Dendritic cell treated with granulocyte-macrophage colony-stimulating factor and Interleukin-4, amounts not matched to agents 40 ng/mL and 50 ng/mL, for 4 days (primary cell): Measurements from ENCODE around the gene TBC1D9B.

Experiments
- H3K27ac Mint-ChIP-seq: one replicate; pipeline ENCODE4 v1.8.0; 2022; ENCODE audit warnings: mild to moderate bottlenecking, mixed read lengths
- H3K27me3 Mint-ChIP-seq: one replicate; pipeline ENCODE4 v1.8.0; 2022; ENCODE audit warnings: mild to moderate bottlenecking, mixed read lengths
- H3K36me3 Mint-ChIP-seq: one replicate; pipeline ENCODE4 v1.8.0; 2022; ENCODE audit warnings: low read depth, mixed read lengths
- H3K4me1 Mint-ChIP-seq: one replicate; pipeline ENCODE4 v1.8.0; 2022; ENCODE audit warnings: low read depth, mixed read lengths
- H3K4me3 Mint-ChIP-seq: one replicate; pipeline ENCODE4 v1.8.0; 2022; ENCODE audit warnings: mild to moderate bottlenecking, moderate library complexity, mixed read lengths
- H3K9me3 Mint-ChIP-seq: one replicate; pipeline ENCODE4 v1.8.0; 2022; ENCODE audit warnings: mixed read lengths
- intact Hi-C: fragments of 100-400 bp; cut with micrococcal nuclease; formaldehyde crosslinking; loops from one replicate; pipeline ENCODE4 v1.15.0; 2022

The TBC1D9B gene

DNA sequence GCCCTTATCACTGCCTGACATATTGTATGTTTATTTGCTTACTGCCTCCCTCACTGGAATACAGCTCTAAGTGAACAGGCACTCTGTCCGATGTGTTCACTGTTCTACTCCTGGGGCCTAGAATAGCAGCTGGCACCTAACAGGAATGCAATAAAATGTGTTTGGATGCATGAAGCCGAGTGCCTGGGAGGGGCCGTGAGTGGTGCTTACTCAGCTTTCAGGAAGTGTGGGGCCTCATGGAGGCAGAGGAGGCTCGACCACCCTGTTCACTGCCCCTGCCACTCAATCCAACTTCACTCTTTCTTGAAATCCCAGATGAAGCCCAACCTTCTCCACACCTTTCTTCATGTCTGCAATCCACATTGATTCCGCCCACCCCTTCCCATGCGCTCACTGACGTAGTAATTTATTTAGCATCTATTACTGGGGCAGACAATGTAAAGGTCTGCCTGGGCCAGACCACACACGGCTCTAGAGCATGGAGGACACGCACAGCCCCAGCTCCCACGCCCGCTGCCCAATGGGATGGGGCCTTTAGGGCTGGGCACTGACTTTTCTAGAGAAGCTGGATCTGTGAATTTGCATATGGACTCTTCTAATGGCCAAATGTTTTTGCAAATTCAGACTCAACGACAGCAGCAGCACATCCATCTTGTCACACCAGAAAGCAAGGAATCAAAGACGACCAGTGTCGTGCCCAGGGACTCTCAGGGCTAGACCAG, 21.3 kb downstream of the TBC1D9B start:
- Mint-ChIP-seq H3K4me1 (no peaks in the 10 kb centered on the region), H3K36me3 (peaks cover 100% of the 10 kb centered on the region), H3K9me3 (peaks cover 39% of the 10 kb centered on the region), H3K27ac (no peak overlapping the region), H3K4me3 (no peak overlapping the region), H3K27me3 (no peaks in the 10 kb centered on the region)
- intact Hi-C loops: no loop called here

- Mint-ChIP-seq H3K9me3 (peaks cover 39% of the 10 kb centered on the region), H3K4me3 (no peak overlapping the region), H3K36me3 (peaks cover 100% of the 10 kb centered on the region), H3K4me1 (no peaks in the 10 kb centered on the region), H3K27ac (no peak overlapping the region), H3K27me3 (no peaks in the 10 kb centered on the region)
- intact Hi-C loops: no loop called here
Measured at GRCh38 chr5:179885491-179886090, 22.1 kb downstream of the TBC1D9B start.

DNA sequence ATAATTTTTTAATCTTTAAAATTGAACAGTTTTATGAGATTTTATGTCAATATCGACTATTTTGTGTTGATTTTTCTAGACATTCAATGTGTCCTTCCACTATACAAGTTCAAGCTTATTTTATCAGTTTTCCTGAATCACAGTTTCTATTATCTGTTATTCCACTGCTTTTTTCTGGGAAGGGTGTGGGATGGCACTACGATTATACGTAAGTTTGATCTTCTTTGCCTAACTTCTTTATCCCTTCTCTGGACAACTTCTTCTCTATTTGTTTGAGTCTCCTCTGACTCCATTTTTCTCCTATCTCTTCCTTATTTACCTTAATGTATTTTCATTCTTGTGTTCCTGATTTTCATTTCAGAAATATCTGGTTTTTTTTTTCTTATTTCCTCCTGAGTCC, 24.5 kb downstream of the TBC1D9B start:
- Mint-ChIP-seq H3K9me3 (peaks cover 39% of the 10 kb centered on the region), H3K36me3 (peaks cover 100% of the 10 kb centered on the region), H3K4me1 (no peaks in the 10 kb centered on the region), H3K27me3 (no peaks in the 10 kb centered on the region), H3K4me3 (no peak overlapping the region), H3K27ac (no peak overlapping the region)
- intact Hi-C loops: no loop called here

DNA sequence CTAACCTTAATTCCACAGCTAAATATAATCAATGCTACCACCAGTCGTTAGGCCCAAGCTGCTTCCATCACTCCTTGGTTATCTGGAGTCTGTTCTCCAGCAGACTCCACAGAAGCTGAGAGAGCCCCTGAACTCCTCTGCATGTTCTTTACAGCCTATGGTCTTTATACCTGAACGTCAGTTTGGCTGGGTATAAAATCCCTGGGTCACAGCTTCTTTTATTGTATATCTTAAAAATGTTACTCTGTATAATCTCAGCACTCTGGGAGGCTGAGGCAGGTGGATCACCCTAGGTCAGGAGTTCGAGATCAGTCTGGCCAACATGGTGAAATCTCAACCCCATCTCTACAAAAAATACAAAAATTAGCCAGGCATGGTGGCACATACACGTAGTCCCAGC, 25.4 kb downstream of the TBC1D9B start:
- peaks cover 39% of the 10 kb centered on the region for H3K9me3 Mint-ChIP-seq
- H3K4me1 Mint-ChIP-seq: peaks cover 6% of the 10 kb centered on the region
- H3K36me3 Mint-ChIP-seq: peaks cover 100% of the 10 kb centered on the region
- H3K4me3 Mint-ChIP-seq: no peak overlapping the region
- no peaks in the 10 kb centered on the region for H3K27me3 Mint-ChIP-seq
- no peak overlapping the region for H3K27ac Mint-ChIP-seq
- intact Hi-C loops: no loop called here

- Mint-ChIP-seq H3K36me3 (peaks cover 99% of the 10 kb centered on the region), H3K9me3 (peaks cover 32% of the 10 kb centered on the region), H3K27me3 (no peaks in the 10 kb centered on the region), H3K27ac (no peak overlapping the region), H3K4me1 (peaks cover 15% of the 10 kb centered on the region), H3K4me3 (no peak overlapping the region)
- intact Hi-C loops: no loop called here
Measured at GRCh38 chr5:179880848-179881590, 26.7 kb downstream of the TBC1D9B start.

- intact Hi-C loops: no loop called here
- H3K27ac Mint-ChIP-seq: no peak overlapping the region
- peaks cover 23% of the 10 kb centered on the region for H3K9me3 Mint-ChIP-seq
- no peak overlapping the region for H3K4me3 Mint-ChIP-seq
- peaks cover 15% of the 10 kb centered on the region for H3K4me1 Mint-ChIP-seq
- H3K27me3 Mint-ChIP-seq: no peaks in the 10 kb centered on the region
- H3K36me3 Mint-ChIP-seq: peaks cover 99% of the 10 kb centered on the region
Measured at GRCh38 chr5:179880066-179880650, 27.5 kb downstream of the TBC1D9B start.

GRCh38 chr5:179879690-179880010, 28.0 kb downstream of the TBC1D9B start:
- Mint-ChIP-seq H3K27ac (no peak overlapping the region), H3K27me3 (no peaks in the 10 kb centered on the region), H3K36me3 (peaks cover 99% of the 10 kb centered on the region), H3K4me1 (peaks cover 15% of the 10 kb centered on the region), H3K4me3 (no peak overlapping the region), H3K9me3 (peaks cover 18% of the 10 kb centered on the region)
- intact Hi-C loops: no loop called here

DNA sequence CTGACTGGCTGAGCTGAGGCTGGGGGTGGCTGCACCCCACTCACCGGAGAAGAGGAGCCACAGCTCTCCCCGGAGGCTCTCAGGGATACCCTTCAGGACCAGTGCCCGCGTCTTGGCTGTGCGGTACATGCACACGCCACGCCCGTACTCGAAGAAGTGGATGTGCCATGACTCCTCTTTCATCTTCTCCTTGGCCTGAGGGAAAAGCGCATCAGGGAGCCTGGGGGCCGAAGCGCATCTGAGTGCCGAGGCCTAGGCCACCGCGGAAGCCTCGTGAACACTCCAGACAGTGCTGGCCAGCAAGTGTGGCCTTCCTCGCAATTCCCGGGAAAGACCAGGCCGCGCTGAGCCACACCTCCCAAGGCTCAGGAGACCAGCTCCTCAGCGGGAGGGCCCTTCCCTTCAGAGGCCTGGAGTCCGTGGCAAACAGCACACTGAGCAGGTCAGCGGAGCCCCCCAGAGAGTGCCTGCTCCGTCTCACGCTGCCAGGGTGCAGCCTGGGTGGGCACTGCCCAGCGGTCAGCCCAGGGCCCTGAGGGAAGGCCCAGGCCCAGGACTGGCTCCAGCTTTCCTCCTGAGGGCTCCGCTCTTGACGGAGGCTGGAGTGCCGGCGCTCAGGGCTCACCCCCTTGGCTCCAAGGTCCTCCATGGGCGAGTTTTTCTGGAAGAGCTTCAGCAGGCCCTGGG, 28.6 kb downstream of the TBC1D9B start:
- H3K27me3 Mint-ChIP-seq: no peaks in the 10 kb centered on the region
- intact Hi-C loops: no loop called here

GRCh38 chr5:179878222-179879002, 29.3 kb downstream of the TBC1D9B start:
- Mint-ChIP-seq H3K36me3 (peaks cover 99% of the 10 kb centered on the region), H3K4me3 (no peak overlapping the region), H3K9me3 (peaks cover 5% of the 10 kb centered on the region)

More for the DNA sequence above, 28.6 kb downstream of the TBC1D9B start:
- Mint-ChIP-seq H3K9me3 (peaks cover 13% of the 10 kb centered on the region), H3K36me3 (peaks cover 99% of the 10 kb centered on the region), H3K4me1 (peaks cover 15% of the 10 kb centered on the region), H3K4me3 (no peak overlapping the region), H3K27ac (no peak overlapping the region)

GRCh38 chr5:179876610-179876952, 31.1 kb downstream of the TBC1D9B start:
- intact Hi-C loops: no loop called here
- Mint-ChIP-seq H3K36me3 (peaks cover 99% of the 10 kb centered on the region), H3K4me3 (no peak overlapping the region), H3K27me3 (no peaks in the 10 kb centered on the region), H3K27ac (peak overlapping the region; percentile 74), H3K4me1 (peaks cover 15% of the 10 kb centered on the region), H3K9me3 (no peaks in the 10 kb centered on the region)

More at GRCh38 chr5:179878222-179879002, 29.3 kb downstream of the TBC1D9B start:
- intact Hi-C loops: no loop called here
- Mint-ChIP-seq H3K27ac (no peak overlapping the region), H3K4me1 (peaks cover 15% of the 10 kb centered on the region), H3K27me3 (no peaks in the 10 kb centered on the region)

DNA sequence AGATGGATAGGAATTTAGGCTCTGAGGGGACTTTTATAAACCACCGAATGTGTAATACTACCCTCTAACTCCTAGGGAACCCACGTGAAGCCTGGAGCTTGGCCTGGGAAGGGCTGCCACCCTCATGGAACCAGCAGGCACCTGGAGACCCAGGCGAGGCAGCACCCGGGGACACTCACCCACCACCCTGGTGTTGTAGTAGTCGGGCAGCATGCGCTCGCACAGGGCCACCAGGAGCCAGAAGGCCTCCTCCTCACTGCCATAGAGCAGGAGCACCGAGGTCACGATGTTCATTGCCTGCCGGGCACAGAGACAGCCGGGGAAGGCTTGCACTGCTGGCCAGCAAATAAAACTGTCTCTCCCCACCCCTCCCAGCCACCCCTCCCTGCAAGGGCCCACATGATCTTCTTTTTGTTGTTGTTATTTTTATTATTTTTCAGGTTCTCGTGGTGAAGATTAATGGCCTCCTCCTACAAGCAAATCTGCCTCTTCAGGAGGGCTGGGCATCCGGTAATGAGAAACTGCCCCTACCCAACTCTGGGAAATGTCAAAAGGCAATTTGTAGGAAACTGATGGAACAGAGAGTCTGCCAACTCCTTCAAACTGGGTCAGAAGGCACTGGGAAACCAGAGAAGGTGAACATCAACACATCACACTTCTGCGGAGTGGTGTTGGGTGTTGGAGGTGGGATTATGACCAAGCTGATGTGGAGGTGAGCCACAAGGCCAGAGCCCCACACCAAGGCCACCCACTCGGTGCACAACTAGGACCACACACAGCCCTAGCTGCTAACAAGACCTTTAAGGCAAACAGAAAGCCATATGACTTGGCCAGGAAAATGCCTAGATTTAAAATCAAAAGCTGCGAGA, 31.7 kb downstream of the TBC1D9B start:
- Mint-ChIP-seq H3K36me3 (peaks cover 99% of the 10 kb centered on the region), H3K4me3 (no peak overlapping the region), H3K9me3 (no peaks in the 10 kb centered on the region), H3K27me3 (no peaks in the 10 kb centered on the region), H3K27ac (no peak overlapping the region), H3K4me1 (peaks cover 15% of the 10 kb centered on the region)
- intact Hi-C loops: no loop called here

- Mint-ChIP-seq H3K4me1 (peaks cover 15% of the 10 kb centered on the region), H3K36me3 (peaks cover 99% of the 10 kb centered on the region)
Measured at GRCh38 chr5:179874536-179875292, 33.0 kb downstream of the TBC1D9B start.

More at GRCh38 chr5:179874536-179875292, 33.0 kb downstream of the TBC1D9B start:
- intact Hi-C loops: no loop called here
- no peaks in the 10 kb centered on the region for H3K9me3 Mint-ChIP-seq
- no peak overlapping the region for H3K4me3 Mint-ChIP-seq
- H3K27ac Mint-ChIP-seq: no peak overlapping the region
- no peaks in the 10 kb centered on the region for H3K27me3 Mint-ChIP-seq
